Left ventricle myocardium inferior (tissue), 1 donor: ENCODE data around the gene TCEAL3. TPM values are rescaled to one million over a fixed set of nuclear protein-coding genes. Genes with fewer than 3 reads are reported as not detected.

Experiments used
- DNase-seq: peaks from one replicate; pipeline ENCODE4 v3.0.0-alpha.2; 2020
- H3K27ac ChIP-seq: fragments of 200-600 bp; replicated peaks from 2 replicates; pipeline ENCODE4 v1.8.0; 2021
- H3K27me3 ChIP-seq: fragments of 200-600 bp; 2 replicates; pipeline ENCODE4 v1.8.0; 2021; ENCODE audit warnings: low read depth
- H3K36me3 ChIP-seq: fragments of 200-600 bp; 2 replicates; pipeline ENCODE4 v1.8.0; 2021
- H3K4me1 ChIP-seq: fragments of 200-600 bp; 2 replicates; pipeline ENCODE4 v1.8.0; 2021
- H3K4me3 ChIP-seq: fragments of 200-600 bp; 2 replicates; pipeline ENCODE4 v1.8.0; 2021; ENCODE audit warnings: mild to moderate bottlenecking, moderate library complexity
- H3K9me3 ChIP-seq: fragments of 200-600 bp; replicated peaks from 2 replicates; pipeline ENCODE4 v1.8.0; 2021
- CTCF ChIP-seq: fragments of 200-600 bp; IDR thresholded peaks from 2 replicates; pipeline ENCODE4 v1.8.0; 2021; ENCODE audit warnings: antibody characterized with exemption, mild to moderate bottlenecking, borderline replicate concordance
- intact Hi-C: fragments of 100-400 bp; cut with micrococcal nuclease; formaldehyde crosslinking; loops from one replicate; pipeline ENCODE4 v1.11.0; 2022
- total RNA-seq: library from RNA; stranded (reverse); fragmentation: NEBNext Ultra II Directional; extraction: Animal tissue kit (Norgen Biotek cat#: 25700); gene quantifications from one replicate; pipeline ENCODE4 v1.2.1, GENCODE V29; 2021
- donor health status: DM: no; HTN: yes; CAD: no; lungs with severe emphysema.

The TCEAL3 gene
- total RNA-seq, 1 donor from 2014 or later, result 18.2 TPM

- H3K36me3 ChIP-seq, result no peaks in the 10 kb centered on the region
- intact Hi-C loops, result no loop called here
- no peak overlapping the region for H3K27ac ChIP-seq
- H3K4me1 ChIP-seq, result no peaks in the 10 kb centered on the region
- H3K4me3 ChIP-seq, result no peak overlapping the region
- no peaks in the 10 kb centered on the region for H3K9me3 ChIP-seq
- DNase-seq, result no peak
- no peaks in the 10 kb centered on the region for H3K27me3 ChIP-seq
- TF ChIP-seq CTCF, result no peak
Measured at GRCh38 chrX:103571121-103571520, 36.6 kb upstream of the TCEAL3 start.

- DNase-seq, result no peak
- H3K27ac ChIP-seq, result no peak overlapping the region
- no peaks in the 10 kb centered on the region for H3K4me1 ChIP-seq
- H3K4me3 ChIP-seq, result no peak overlapping the region
- no peaks in the 10 kb centered on the region for H3K36me3 ChIP-seq
- intact Hi-C loops, result no loop called here
- H3K9me3 ChIP-seq, result no peaks in the 10 kb centered on the region
- H3K27me3 ChIP-seq, result no peaks in the 10 kb centered on the region
- no peak for TF ChIP-seq CTCF
Measured at GRCh38 chrX:103571726-103572125, 36.0 kb upstream of the TCEAL3 start.

- Histone ChIP-seq H3K9me3 (no peaks in the 10 kb centered on the region), H3K4me3 (no peak overlapping the region), H3K27ac (no peak overlapping the region), H3K27me3 (no peaks in the 10 kb centered on the region), H3K4me1 (no peaks in the 10 kb centered on the region), H3K36me3 (no peaks in the 10 kb centered on the region)
- no peak for TF ChIP-seq CTCF
- no peak for DNase-seq
- intact Hi-C loops, result no loop called here
Measured at GRCh38 chrX:103573202-103573601, 34.6 kb upstream of the TCEAL3 start.

- Histone ChIP-seq H3K9me3 (no peaks in the 10 kb centered on the region), H3K36me3 (no peaks in the 10 kb centered on the region), H3K4me1 (peaks cover 19% of the 10 kb centered on the region), H3K27me3 (no peaks in the 10 kb centered on the region), H3K4me3 (peak overlapping the region; percentile 76), H3K27ac (peak overlapping the region; percentile 87)
- DNase-seq, result no peak
- intact Hi-C loops, result no loop called here
- TF ChIP-seq CTCF, result no peak
Measured at GRCh38 chrX:103584596-103584995, 23.2 kb upstream of the TCEAL3 start.

- no peak for TF ChIP-seq CTCF
- intact Hi-C loops, result no loop called here
- Histone ChIP-seq H3K4me1 (peaks cover 19% of the 10 kb centered on the region), H3K9me3 (no peaks in the 10 kb centered on the region), H3K36me3 (no peaks in the 10 kb centered on the region), H3K27ac (peak within 1 kb of the TSS; percentile 87), H3K4me3 (peak within 1 kb of the TSS; percentile 76), H3K27me3 (no peaks in the 10 kb centered on the region)
- DNase-seq, result peak; percentile 56
Measured at GRCh38 chrX:103585411-103586313, 22.1 kb upstream of the TCEAL3 start, which contains the start of gene TCEAL4. TSS of gene TCEAL4 (plus strand) at chrX:103585515. CDS start at chrX:103586676, 1,161 bp downstream.
